GM18498 (cell line): ENCODE measurements around the gene PCDHA2.
"Not testable (repeated sequence)": the region's sequence is repeated elsewhere in the genome, so short reads cannot be mapped to it uniquely, and the experiment has no call there.

Experiments
- ATAC-seq: cut with Tn5 transposase; IDR thresholded peaks from one replicate; pipeline ENCODE4 v1.9.1; 2021; ENCODE audit warnings: mild to moderate bottlenecking, moderate library complexity; ENCODE audit not compliant: unreplicated experiment

PCDHA2 gene

DNA sequence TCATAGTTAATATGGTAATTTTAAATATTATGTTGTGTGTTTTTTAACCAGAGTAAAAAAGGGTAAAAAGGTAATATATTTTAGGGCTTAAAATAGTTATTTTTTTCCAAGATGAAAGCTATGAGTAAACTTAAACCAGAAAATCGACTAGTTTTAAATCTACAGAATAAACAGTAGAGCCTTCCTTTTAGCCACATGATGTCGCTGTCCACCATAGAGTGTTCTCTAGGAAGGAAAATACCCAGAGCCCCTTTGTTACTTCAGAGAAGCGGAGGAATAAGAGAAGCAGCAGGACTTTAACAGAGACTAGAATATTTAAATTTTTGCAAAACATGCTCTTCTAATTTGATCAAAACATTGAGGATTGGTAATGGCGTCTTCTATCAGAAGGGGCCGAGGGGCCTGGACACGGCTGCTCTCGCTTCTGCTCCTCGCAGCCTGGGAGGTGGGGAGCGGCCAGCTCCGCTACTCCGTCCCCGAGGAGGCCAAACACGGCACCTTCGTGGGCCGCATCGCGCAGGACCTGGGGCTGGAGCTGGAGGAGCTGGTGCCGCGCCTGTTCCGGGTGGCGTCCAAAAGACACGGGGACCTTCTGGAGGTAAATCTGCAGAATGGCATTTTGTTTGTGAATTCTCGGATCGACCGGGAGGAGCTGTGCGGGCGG lies at the start of gene PCDHA2:
Gene PCDHA2, plus strand, starts transcription at position 258 of the 664 bp plus-strand sequence.
- ATAC-seq, result no peak

DNA sequence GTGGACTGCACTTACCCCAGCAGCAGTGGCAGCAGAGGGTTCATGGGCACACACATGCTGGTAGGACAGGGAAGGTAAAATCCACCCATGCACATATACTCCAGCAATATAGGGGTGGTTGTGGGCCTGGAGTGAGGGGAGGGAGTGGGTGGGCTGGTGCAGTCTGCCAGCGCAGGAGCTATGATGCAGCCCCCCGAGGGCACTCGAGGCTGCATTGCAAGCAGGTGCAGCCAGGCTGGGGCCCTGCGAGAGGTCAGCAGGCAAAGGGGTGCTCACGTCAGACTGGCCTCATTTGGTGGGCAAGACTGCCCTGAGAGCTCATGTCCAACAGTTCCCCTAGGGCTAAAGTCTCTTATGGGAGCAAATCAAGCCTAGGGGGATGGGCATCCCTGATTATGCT lies 41.1 kb upstream of the PCDHA2 start:
- ATAC-seq, result no peak

DNA sequence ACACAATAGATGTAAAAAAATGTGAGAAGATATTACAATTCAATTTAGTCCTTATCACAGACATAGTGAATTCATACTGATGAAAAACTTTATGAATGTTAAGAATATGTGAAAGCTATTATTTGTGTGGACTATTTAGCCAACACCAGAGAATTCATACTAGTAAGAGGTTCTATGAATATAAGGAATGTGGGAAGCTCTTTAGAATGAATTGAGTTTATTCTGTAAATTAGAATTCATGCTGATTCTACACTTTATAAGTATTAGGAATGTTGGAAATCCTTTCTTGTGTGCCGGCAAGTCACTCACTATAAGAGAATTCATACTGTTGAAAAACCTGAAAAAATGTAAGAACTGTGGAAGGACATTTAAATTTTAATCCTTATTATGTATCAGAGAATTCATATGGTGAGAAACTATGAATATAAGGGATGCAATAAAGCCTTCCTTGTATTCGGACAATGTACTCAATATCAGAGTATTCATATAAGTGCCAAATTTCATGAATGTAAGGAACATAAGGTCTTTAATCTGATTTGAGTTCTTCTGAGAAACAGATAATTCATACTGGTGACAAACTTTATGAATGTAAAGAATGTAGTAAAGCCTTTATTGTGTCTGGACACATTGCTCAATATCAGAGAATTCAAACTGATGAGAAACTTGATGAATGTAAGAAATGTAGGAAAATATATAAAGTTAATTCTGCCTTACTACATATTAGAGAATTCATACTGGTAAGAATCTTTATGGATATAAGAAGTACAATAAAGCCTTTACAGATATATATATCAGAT lies 30.3 kb upstream of the PCDHA2 start:
- ATAC-seq, result no peak

DNA sequence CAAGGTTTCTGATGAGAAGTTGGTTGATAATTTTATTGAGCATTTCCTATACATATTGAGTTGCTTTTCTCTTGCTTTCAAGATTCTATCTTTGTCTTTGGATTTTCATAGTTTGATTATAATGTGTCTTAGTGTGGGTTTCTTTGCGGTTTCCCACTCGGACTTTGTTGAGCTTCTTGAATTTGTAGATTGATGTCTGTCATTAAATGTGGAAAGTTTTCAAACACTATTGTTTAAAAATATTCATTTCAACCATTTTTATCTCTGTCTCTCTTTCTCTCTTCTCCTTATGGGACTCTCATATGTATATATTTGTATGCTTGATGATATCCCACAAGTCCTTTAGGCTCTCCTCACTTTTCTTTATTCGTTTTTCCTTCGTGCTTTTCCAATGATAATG lies 27.2 kb upstream of the PCDHA2 start:
- ATAC-seq, result no peak

DNA sequence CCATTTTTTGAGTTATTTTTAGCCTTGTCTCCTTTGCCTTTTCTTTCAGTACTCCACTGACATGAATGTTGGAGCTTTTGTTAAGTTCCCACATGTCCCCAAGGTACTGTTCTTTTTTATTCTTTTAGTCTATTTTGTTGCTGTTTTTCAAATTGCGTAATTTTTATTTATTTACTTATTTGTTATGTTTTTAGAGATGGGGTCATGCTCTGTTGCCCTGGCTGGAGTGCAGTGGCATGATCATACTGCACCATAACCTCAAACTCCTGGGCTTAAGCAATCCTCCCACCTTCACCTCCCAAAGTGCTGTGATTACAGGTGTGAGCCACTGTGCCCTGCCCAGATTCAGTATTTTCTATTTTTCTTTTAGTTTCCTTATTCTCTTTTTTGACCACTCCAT lies 14.1 kb upstream of the PCDHA2 start:
- ATAC-seq, result no peak

DNA sequence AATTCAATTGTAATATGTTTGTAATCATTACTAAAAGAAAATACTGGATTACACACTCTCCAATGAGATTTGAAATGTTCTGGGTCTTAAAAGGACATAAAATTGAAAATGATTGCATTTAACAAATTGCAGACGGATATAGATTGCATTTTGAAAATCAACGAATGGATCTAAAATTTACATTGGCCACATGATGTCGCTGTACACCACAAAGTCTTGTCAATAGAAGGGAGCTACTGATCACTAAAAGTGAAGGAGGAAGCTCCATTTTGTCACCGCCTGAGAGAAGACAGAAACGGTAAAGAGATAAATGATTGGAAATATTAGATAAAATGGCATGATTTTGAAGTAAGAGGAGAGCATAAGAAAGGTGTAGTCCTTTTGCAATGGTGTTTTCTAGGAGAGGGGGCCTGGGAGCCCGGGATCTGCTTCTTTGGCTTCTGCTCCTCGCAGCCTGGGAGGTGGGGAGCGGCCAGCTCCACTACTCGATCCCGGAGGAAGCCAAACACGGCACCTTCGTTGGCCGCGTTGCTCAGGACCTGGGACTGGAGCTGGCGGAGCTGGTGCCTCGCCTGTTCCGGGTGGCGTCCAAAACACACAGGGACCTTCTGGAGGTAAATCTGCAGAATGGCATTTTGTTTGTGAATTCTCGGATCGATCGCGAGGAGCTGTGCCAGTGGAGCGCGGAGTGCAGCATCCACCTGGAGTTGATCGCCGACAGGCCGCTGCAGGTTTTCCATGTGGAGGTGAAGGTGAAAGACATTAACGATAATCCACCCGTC lies 8.6 kb upstream of the PCDHA2 start, which contains the start of gene PCDHA1:
Gene PCDHA1, plus strand, starts transcription at position 236 of the 782 bp plus-strand sequence.
- no peak for ATAC-seq

DNA sequence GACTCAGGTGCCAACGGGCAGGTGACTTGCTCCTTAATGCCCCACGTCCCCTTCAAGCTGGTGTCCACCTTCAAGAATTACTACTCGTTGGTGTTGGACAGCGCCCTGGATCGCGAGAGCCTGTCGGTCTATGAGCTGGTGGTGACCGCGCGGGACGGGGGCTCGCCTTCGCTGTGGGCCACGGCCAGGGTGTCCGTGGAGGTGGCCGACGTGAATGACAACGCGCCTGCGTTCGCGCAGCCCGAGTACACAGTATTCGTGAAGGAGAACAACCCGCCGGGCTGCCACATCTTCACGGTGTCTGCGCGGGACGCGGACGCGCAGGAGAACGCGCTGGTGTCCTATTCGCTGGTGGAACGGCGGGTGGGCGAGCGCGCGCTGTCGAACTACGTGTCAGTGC lies 7.2 kb upstream of the PCDHA2 start:
- ATAC-seq, result not testable (repeated sequence)

DNA sequence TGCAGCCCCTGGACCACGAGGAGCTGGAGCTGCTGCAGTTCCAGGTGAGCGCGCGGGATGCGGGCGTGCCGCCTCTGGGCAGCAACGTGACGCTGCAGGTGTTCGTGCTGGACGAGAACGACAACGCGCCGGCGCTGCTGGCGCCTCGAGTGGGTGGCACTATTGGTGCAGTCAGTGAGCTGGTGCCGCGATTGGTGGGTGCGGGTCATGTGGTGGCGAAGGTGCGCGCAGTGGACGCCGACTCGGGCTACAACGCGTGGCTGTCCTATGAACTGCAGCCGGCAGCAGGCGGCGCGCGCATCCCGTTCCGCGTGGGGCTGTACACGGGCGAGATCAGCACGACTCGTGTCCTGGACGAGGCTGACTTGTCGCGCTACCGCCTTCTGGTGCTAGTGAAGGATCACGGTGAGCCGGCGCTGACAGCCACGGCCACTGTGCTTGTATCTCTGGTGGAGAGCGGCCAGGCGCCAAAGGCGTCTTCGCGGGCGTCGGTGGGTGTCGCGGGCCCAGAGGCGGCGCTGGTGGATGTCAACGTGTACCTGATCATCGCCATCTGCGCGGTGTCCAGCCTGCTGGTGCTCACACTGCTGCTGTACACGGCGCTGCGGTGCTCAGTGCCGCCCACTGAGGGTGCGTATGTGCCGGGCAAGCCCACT lies 6.7 kb upstream of the PCDHA2 start:
- not testable (repeated sequence) for ATAC-seq

DNA sequence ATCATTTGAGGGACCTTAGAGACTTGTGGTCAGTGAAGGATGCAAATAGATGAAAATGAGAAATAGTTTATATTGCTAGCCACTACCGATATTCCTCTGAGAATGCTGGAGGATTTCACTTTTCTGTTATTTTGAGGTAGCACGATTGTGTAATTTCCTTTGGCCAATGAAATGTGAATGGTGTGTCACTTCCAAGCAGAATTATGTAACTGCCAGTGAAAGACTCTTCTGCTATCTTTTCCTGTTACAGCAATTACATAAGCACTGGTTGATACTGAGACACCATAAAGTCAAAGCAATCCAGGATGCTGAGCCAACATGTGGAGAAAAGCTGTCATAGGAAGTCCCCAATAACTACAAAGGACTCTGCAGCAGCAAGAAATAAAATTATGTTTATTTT lies 3.6 kb upstream of the PCDHA2 start:
- no peak for ATAC-seq

DNA sequence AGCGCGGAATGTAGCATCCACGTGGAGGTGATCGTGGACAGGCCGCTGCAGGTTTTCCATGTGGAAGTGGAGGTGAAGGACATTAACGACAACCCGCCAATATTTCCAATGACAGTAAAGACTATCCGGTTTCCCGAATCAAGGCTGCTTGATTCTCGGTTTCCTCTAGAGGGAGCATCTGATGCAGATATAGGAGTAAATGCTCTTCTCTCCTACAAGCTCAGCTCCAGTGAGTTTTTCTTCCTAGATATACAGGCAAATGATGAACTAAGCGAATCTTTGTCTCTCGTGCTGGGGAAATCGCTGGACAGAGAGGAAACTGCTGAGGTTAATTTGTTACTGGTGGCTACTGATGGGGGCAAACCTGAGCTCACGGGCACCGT lies 598 bp downstream of the PCDHA2 start:
- no peak for ATAC-seq

DNA sequence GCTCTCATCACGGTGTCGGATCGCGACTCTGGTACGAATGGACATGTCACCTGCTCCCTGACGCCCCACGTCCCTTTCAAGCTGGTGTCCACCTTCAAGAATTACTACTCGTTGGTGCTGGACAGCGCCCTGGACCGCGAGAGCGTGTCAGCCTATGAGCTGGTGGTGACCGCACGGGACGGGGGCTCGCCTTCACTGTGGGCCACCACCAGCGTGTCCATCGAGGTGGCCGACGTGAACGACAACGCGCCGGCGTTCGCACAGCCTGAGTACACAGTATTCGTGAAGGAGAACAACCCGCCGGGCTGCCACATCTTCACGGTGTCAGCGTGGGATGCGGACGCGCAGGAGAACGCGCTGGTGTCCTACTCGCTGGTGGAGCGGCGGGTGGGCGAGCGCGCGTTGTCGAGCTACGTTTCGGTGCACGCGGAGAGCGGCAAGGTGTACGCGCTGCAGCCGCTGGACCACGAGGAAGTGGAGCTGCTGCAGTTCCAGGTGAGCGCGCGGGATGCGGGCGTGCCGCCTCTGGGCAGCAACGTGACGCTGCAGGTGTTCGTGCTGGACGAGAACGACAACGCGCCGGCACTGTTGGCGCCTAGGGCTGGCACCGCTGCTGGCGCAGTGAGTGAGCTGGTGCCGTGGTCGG lies 1.5 kb downstream of the PCDHA2 start:
- not testable (repeated sequence) for ATAC-seq

DNA sequence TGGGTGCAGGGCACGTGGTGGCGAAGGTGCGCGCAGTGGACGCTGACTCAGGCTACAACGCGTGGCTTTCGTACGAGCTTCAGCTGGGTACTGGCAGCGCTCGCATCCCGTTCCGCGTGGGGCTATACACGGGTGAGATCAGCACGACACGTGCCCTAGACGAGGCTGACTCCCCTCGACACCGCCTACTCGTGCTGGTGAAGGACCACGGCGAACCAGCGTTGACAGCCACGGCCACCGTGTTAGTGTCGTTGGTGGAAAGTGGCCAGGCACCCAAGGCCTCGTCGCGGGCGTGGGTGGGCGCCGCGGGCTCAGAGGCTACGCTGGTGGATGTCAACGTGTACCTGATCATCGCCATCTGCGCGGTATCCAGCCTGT lies 2.1 kb downstream of the PCDHA2 start:
- no peak for ATAC-seq

DNA sequence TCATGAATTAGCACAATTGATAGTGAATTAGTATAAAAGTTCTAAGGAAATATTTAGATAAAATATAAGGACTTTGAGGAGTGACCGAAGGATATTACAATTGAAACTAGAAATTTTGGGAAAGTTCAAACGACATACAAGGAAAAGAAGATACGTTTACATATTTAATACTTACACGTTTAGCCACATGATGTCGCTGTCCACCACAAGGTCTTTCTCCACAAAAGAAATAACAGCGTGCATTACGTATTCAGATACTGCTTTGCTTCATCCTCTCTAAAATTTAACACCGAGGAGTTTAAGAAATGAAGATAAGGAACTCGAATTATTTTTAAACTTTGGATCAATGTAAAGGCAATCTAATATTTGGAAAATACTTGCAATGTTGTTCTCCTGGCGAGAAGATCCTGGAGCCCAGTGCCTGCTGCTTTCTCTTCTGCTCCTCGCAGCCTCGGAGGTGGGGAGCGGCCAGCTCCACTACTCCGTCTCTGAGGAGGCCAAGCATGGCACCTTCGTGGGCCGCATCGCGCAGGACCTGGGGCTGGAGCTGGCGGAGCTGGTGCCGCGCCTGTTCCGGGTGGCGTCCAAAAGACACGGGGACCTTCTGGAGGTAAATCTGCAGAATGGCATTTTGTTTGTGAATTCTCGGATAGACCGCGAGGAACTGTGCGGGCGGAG lies 6.3 kb downstream of the PCDHA2 start, which contains the start of gene PCDHA3:
Gene PCDHA3, plus strand, starts transcription at position 242 of the 678 bp plus-strand sequence.
- ATAC-seq, result no peak

DNA sequence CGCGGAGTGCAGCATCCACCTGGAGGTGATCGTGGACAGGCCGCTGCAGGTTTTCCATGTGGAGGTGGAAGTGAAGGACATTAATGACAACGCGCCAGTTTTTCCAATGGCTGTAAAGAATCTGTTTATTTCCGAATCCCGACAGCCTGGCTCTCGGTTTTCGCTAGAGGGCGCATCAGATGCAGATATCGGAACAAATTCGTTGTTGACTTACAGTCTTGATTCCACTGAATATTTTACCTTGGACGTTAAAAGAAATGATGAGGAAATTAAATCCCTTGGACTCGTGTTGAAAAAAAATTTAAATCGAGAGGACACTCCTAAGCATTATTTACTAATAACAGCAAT lies 6.8 kb downstream of the PCDHA2 start:
- ATAC-seq, result no peak

DNA sequence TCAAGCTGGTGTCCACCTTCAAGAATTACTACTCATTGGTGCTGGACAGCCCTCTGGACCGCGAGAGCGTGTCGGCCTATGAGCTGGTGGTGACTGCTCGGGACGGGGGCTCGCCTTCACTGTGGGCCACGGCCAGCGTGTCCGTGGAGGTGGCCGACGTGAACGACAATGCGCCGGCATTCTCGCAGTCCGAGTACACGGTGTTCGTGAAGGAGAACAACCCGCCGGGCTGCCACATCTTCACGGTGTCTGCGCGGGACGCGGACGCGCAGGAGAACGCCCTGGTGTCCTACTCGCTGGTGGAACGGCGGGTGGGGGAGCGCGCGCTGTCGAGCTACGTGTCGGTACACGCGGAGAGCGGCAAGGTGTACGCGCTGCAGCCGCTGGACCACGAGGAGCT lies 7.7 kb downstream of the PCDHA2 start:
- not testable (repeated sequence) for ATAC-seq

DNA sequence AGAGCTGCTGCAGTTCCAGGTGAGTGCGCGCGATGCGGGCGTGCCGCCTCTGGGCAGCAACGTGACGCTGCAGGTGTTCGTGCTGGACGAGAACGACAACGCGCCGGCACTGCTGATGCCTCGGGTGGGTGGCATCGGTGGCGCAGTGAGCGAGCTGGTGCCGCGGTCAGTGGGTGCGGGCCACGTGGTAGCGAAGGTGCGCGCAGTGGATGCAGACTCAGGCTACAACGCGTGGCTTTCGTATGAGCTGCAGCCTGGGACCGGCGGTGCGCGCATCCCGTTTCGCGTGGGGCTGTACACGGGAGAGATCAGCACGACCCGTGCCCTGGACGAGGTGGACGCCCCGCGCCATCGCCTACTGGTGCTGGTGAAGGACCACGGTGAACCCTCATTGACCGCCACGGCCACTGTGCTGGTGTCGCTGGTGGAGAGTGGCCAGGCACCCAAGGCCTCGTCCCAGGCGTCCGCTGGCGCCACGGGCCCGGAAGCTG lies 8.2 kb downstream of the PCDHA2 start:
- ATAC-seq, result no peak

DNA sequence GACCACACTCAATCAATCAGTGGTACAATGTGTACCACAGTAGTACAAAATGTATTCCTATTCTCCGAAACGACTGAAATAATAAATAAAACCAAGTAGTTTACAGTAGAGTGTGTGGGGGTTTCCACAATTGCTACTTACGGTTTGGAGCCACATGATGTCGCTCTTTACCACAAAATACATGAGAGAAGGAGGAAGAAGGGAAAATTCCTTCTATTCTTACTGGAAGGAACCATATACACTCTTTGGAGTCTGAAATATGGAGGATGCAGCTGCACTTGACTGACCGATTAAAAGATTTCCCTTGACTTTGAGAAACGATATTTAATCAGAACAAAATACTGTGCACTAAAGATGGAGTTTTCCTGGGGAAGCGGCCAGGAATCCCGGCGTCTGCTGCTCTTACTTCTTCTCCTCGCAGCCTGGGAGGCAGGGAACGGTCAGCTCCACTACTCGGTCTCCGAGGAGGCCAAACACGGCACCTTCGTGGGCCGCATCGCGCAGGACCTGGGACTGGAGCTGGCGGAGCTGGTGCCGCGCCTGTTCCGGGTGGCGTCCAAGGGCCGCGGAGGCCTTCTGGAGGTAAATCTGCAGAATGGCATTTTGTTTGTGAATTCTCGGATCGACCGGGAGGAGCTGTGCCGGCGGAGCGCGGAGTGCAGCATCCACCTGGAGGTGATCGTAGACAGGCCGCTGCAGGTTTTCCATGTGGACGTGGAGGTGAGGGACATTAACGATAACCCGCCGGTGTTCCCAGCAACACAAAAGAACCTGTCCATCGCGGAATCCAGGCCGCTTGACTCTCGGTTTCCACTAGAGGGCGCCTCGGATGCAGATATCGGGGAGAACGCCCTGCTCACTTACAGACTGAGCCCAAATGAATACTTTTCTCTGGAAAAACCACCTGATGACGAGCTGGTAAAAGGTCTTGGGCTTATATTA lies 12.5 kb downstream of the PCDHA2 start, which contains the start of gene PCDHA4:
Gene PCDHA4, plus strand, starts transcription at position 235 of the 942 bp plus-strand sequence.
- ATAC-seq, result no peak

DNA sequence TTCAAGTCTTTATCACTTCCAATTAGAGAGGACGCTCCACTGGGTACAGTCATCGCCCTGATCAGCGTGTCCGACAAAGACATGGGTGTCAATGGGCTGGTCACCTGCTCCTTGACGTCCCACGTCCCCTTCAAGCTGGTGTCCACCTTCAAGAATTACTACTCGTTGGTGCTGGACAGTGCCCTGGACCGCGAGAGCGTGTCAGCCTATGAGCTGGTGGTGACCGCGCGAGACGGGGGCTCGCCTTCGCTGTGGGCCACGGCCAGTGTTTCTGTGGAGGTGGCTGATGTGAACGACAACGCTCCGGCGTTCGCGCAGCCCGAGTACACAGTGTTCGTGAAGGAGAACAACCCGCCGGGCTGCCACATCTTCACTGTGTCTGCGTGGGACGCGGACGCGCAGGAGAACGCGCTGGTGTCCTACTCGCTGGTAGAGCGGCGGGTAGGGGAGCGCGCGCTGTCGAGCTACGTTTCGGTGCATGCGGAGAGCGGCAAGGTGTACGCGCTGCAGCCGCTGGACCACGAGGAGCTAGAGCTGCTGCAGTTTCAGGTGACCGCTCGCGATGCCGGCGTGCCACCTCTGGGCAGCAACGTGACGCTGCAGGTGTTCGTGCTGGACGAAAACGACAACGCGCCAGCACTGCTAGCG lies 13.7 kb downstream of the PCDHA2 start:
- not testable (repeated sequence) for ATAC-seq
